Neural progenitor cell (in vitro differentiated cells): ENCODE results near the gene ATF2.

Experiments used
- CTCF ChIP-seq: fragments of 200-600 bp; sonication (generic); IDR thresholded peaks from 2 replicates; pipeline ENCODE4 v1.5.1; 2017; ENCODE audit warnings: antibody characterized with exemption, mild to moderate bottlenecking
- EZH2 ChIP-seq: fragments of 200-600 bp; sonication (generic); IDR thresholded peaks from 2 replicates; pipeline ENCODE4 v1.6.1; 2017; ENCODE audit warnings: antibody characterized with exemption, mild to moderate bottlenecking, moderate library complexity
- EZH2phosphoT487 ChIP-seq: fragments of 200-600 bp; sonication (generic); IDR thresholded peaks from 2 replicates; pipeline ENCODE4 v1.6.1; 2017; ENCODE audit warnings: antibody characterized with exemption

GRCh38 chr2:175175896-175176295 lies 7.9 kb upstream of the ATF2 start:
- TF ChIP-seq CTCF (no peak), EZH2 (no peak), EZH2phosphoT487 (no peak)
